ENCODE data around the gene ERVK3-1. TPM values are rescaled to one million over a fixed set of nuclear protein-coding genes. Genes with fewer than 3 reads are reported as not detected.

Gene ERVK3-1
- total RNA-seq, 4 donors from 2014 or later, result 56.3 to 87.2 (median 64.5) TPM

GRCh38 chr19:58284199-58284598, 21.0 kb upstream of the ERVK3-1 start:
- Histone ChIP-seq H3K4me3 (replicated peaks in 1 of 3) (no peak overlapping the region), H3K36me3 (peaks cover 25 to 36% of the 10 kb centered on the region in 2 donors), H3K9me3 (no peaks in the 10 kb centered on the region), H3K27me3 (no peaks in the 10 kb centered on the region), H3K27ac (no peak overlapping the region), H3K4me1 (peaks cover 6 to 11% of the 10 kb centered on the region in 2 donors)
- intact Hi-C loops (cut with DNase I), result no loop called here
- no peak for DNase-seq
- TF ChIP-seq CTCF (IDR thresholded peaks at IDR 0.05) (no peak), POLR2A (IDR thresholded peaks at IDR 0.05) (no peak)
- 93% methylated on average over 7 of the region's 7 CpGs for WGBS, 2 donors

- no peak for TF ChIP-seq CTCF (IDR thresholded peaks at IDR 0.05)
- no peak for TF ChIP-seq POLR2A (IDR thresholded peaks at IDR 0.05)
- Histone ChIP-seq H3K4me1 (no peaks in the 10 kb centered on the region), H3K9me3 (no peaks in the 10 kb centered on the region), H3K4me3 (replicated peaks in 1 of 3) (no peak overlapping the region), H3K27ac (no peak overlapping the region), H3K27me3 (no peaks in the 10 kb centered on the region), H3K36me3 (peaks cover 52 to 63% of the 10 kb centered on the region in 2 donors)
- intact Hi-C loops (cut with DNase I), result no loop called here
- WGBS, 2 donors, result 95 to 96% methylated on average over 7 of the region's 7 CpGs
- DNase-seq, result no peak
These were observed 13.2 kb upstream of the ERVK3-1 start for GRCh38 chr19:58291943-58292342.

GRCh38 chr19:58294743-58295374, 10.3 kb upstream of the ERVK3-1 start:
- peaks cover 35% of the 10 kb centered on the region in 2 donors for H3K36me3 ChIP-seq
- 94 to 98% methylated on average over 22 of the region's 22 CpGs for WGBS, 2 donors
- no peaks in the 10 kb centered on the region for H3K27me3 ChIP-seq
- TF ChIP-seq CTCF (IDR thresholded peaks at IDR 0.05), result no peak
- TF ChIP-seq POLR2A (IDR thresholded peaks at IDR 0.05), result no peak
- no peaks in the 10 kb centered on the region for H3K9me3 ChIP-seq
- no peak overlapping the region for H3K4me3 ChIP-seq (replicated peaks in 1 of 3)
- intact Hi-C loops (cut with DNase I), result no loop called here
- no peak overlapping the region for H3K27ac ChIP-seq
- DNase-seq, result no peak
- no peaks in the 10 kb centered on the region for H3K4me1 ChIP-seq

GRCh38 chr19:58296104-58296503, 9.1 kb upstream of the ERVK3-1 start:
- H3K36me3 ChIP-seq, result peaks cover 32% of the 10 kb centered on the region in 2 donors
- no peak overlapping the region for H3K4me3 ChIP-seq (replicated peaks in 1 of 3)
- TF ChIP-seq POLR2A (IDR thresholded peaks at IDR 0.05) (no peak), CTCF (IDR thresholded peaks at IDR 0.05) (no peak)
- no peaks in the 10 kb centered on the region for H3K27me3 ChIP-seq
- H3K4me1 ChIP-seq, result no peaks in the 10 kb centered on the region
- intact Hi-C loops (cut with DNase I), result no loop called here
- no peak overlapping the region for H3K27ac ChIP-seq
- no peaks in the 10 kb centered on the region for H3K9me3 ChIP-seq
- WGBS, 2 donors, result 93 to 95% methylated on average over 7 of the region's 7 CpGs
- DNase-seq, result no peak

- no peak overlapping the region for H3K4me3 ChIP-seq (replicated peaks in 1 of 3)
- intact Hi-C loops (cut with DNase I), result loop anchor here (10.0 kb wide), 1 partner anchor 76 kb away; the partner anchor contains the start of gene ZNF544
- no peak for DNase-seq
- no peaks in the 10 kb centered on the region for H3K27me3 ChIP-seq
- WGBS, 2 donors, result 94 to 96% methylated on average over 7 of the region's 7 CpGs
- TF ChIP-seq CTCF (IDR thresholded peaks at IDR 0.05), result no peak
- no peak for TF ChIP-seq POLR2A (IDR thresholded peaks at IDR 0.05)
- H3K27ac ChIP-seq, result no peak overlapping the region
- peaks cover 4 to 5% of the 10 kb centered on the region in 2 donors for H3K36me3 ChIP-seq
- H3K9me3 ChIP-seq, result no peaks in the 10 kb centered on the region
- H3K4me1 ChIP-seq, result no peaks in the 10 kb centered on the region
These were observed 4.6 kb upstream of the ERVK3-1 start for GRCh38 chr19:58300620-58301019.
